A549 treated with AZD9567 at 1 μM for 4 hours (cell line): ENCODE measurements around the gene DNAJC5. TPM values are rescaled to one million over a fixed set of nuclear protein-coding genes. Genes with fewer than 3 reads are reported as not detected.

Experiments used
- total RNA-seq: library from RNA; stranded (reverse); fragments of 200-300 nt; extraction: Qiagen RNA extraction; gene quantifications from 5 replicates; pipeline ENCODE4 v1.2.3, GENCODE V29; 2022; ENCODE audit not compliant: insufficient read depth

DNAJC5 gene
- 29.7 to 33.2 TPM (median 30.4 TPM) in 5 replicates for total RNA-seq

GRCh38 chr20:63894358-63895201 is at the start of gene DNAJC5:
Gene DNAJC5, plus strand, starts transcription at chr20:63895126. Its CDS starts 33,220 bp downstream, at chr20:63928346.

GRCh38 chr20:63861365-63861934 is 33.5 kb upstream of the DNAJC5 start, which contains the start of gene ABHD16B:
Gene ABHD16B, plus strand, starts transcription at chr20:63861498. Its CDS starts 43 bp downstream, at chr20:63861541.

GRCh38 chr20:63864978-63865640 is 29.8 kb upstream of the DNAJC5 start, which contains the start of gene TPD52L2:
Gene TPD52L2, plus strand, starts transcription at chr20:63865270. Its CDS starts 96 bp downstream, at chr20:63865366.

GRCh38 chr20:63955827-63956663 is 61.1 kb downstream of the DNAJC5 start, which contains the start of gene UCKL1:
Gene UCKL1, minus strand, starts transcription at chr20:63956416. Its CDS starts 44 bp downstream, at chr20:63956372.

GRCh38 chr20:63969838-63970713 is 75.2 kb downstream of the DNAJC5 start, which contains the start of gene ZNF512B:
Gene ZNF512B, minus strand, starts transcription at chr20:63969930. Its CDS starts 1,980 bp downstream, at chr20:63967950.

GRCh38 chr20:63979557-63980316 is 84.8 kb downstream of the DNAJC5 start, which contains the start of gene SAMD10:
Gene SAMD10, minus strand, starts transcription at chr20:63979642. Its CDS starts 175 bp downstream, at chr20:63979467.

GRCh38 chr20:63980806-63981728 is 86.1 kb downstream of the DNAJC5 start, which contains the start of gene PRPF6:
Gene PRPF6, plus strand, starts transcription at chr20:63981132. Its CDS starts 114 bp downstream, at chr20:63981246.

Other genes with a start within 250 kb of the DNAJC5 start
- gene STMN3, start 241.7 kb upstream of the DNAJC5 start, total RNA-seq = 7.1 to 11.6 TPM (median 9.6 TPM) in 5 replicates
- 5.3 to 10.2 TPM (median 8.0 TPM) in 5 replicates for gene RTEL1, start 236.8 kb upstream of the DNAJC5 start, total RNA-seq
- 0.94 to 1.3 TPM (median 0.98 TPM) in 4 of 5 replicates, not detected in the other for gene TNFRSF6B, start 198.5 kb upstream of the DNAJC5 start, total RNA-seq
- gene ARFRP1, start 187.2 kb upstream of the DNAJC5 start, total RNA-seq = 19.5 to 40.9 TPM (median 38.8 TPM) in 5 replicates
- 26.8 to 30.4 TPM (median 28.6 TPM) in 5 replicates for gene ZGPAT, start 187.1 kb upstream of the DNAJC5 start, total RNA-seq
- 1.8 to 11.6 TPM (median 10.8 TPM) in 5 replicates for gene LIME1, start 158.5 kb upstream of the DNAJC5 start, total RNA-seq
- gene SLC2A4RG, start 155.3 kb upstream of the DNAJC5 start, total RNA-seq = 60.1 to 101 TPM (median 93.3 TPM) in 5 replicates
- gene ZBTB46, start 63.9 kb upstream of the DNAJC5 start, total RNA-seq = 0.58 to 1.1 TPM (median 0.80 TPM) in 4 of 5 replicates, not detected in the other
- 0.07 TPM in 1 of 5 replicates, not detected in the others for gene ABHD16B, start 33.6 kb upstream of the DNAJC5 start, total RNA-seq
- 133 to 157 TPM (median 139 TPM) in 5 replicates for gene TPD52L2, start 29.9 kb upstream of the DNAJC5 start, total RNA-seq
- gene UCKL1, start 61.3 kb downstream of the DNAJC5 start, total RNA-seq = 19.1 to 39.7 TPM (median 35.5 TPM) in 5 replicates
- gene ZNF512B, start 74.8 kb downstream of the DNAJC5 start, total RNA-seq = 8.7 to 13.9 TPM (median 12.9 TPM) in 5 replicates
- gene SAMD10, start 84.5 kb downstream of the DNAJC5 start, total RNA-seq = 0.03 TPM in 1 of 5 replicates, not detected in the others
- gene PRPF6, start 86.0 kb downstream of the DNAJC5 start, total RNA-seq = 54.2 to 57.0 TPM (median 55.7 TPM) in 5 replicates
- gene C20orf204, start 141.1 kb downstream of the DNAJC5 start, total RNA-seq = 0.32 to 0.64 TPM (median 0.42 TPM) in 4 of 5 replicates, not detected in the other
- gene SOX18, start 154.5 kb downstream of the DNAJC5 start, total RNA-seq = 1.6 to 2.8 TPM (median 2.2 TPM) in 4 of 5 replicates, not detected in the other
- 26.8 to 47.9 TPM (median 45.2 TPM) in 5 replicates for gene TCEA2, start 168.1 kb downstream of the DNAJC5 start, total RNA-seq
- gene RGS19, start 184.4 kb downstream of the DNAJC5 start, total RNA-seq = 27.5 to 33.6 TPM (median 33.2 TPM) in 5 replicates
- gene OPRL1, start 185.0 kb downstream of the DNAJC5 start, total RNA-seq = 0.61 to 1.1 TPM (median 0.94 TPM) in 5 replicates
- gene LKAAEAR1, start 189.3 kb downstream of the DNAJC5 start, total RNA-seq = 0.71 to 3.2 TPM (median 1.6 TPM) in 5 replicates
- not detected in 5 replicates for gene NPBWR2, start 212.4 kb downstream of the DNAJC5 start, total RNA-seq